Measurements from ENCODE around the gene GMPPA. TPM values are rescaled to one million over a fixed set of nuclear protein-coding genes. Genes with fewer than 3 reads are reported as not detected.

The GMPPA gene
- total RNA-seq, 1 donor from 2014 or later = 30.2 TPM

- Mint-ChIP-seq H3K27me3 (ENCODE audit: unreplicated experiment) (peaks cover 13% of the 10 kb centered on the region), H3K4me1 (ENCODE audit: unreplicated experiment) (peaks cover 2% of the 10 kb centered on the region), H3K4me3 (ENCODE audit: unreplicated experiment) (no peak overlapping the region), H3K27ac (ENCODE audit: unreplicated experiment) (no peak overlapping the region), H3K9me3 (ENCODE audit: unreplicated experiment) (no peaks in the 10 kb centered on the region), H3K36me3 (ENCODE audit: low read depth, unreplicated experiment) (peaks cover 3% of the 10 kb centered on the region)
- DNase-seq (ENCODE audit: low spot score) = no peak
- TF ChIP-seq, protein P1, sequence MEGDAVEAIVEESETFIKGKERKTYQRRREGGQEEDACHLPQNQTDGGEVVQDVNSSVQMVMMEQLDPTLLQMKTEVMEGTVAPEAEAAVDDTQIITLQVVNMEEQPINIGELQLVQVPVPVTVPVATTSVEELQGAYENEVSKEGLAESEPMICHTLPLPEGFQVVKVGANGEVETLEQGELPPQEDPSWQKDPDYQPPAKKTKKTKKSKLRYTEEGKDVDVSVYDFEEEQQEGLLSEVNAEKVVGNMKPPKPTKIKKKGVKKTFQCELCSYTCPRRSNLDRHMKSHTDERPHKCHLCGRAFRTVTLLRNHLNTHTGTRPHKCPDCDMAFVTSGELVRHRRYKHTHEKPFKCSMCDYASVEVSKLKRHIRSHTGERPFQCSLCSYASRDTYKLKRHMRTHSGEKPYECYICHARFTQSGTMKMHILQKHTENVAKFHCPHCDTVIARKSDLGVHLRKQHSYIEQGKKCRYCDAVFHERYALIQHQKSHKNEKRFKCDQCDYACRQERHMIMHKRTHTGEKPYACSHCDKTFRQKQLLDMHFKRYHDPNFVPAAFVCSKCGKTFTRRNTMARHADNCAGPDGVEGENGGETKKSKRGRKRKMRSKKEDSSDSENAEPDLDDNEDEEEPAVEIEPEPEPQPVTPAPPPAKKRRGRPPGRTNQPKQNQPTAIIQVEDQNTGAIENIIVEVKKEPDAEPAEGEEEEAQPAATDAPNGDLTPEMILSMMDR (IDR thresholded peaks at IDR 0.05; ENCODE audit: unreplicated experiment) = no peak
These were observed 36.3 kb upstream of the GMPPA start for GRCh38 chr2:219462349-219462748.

- Mint-ChIP-seq H3K9me3 (ENCODE audit: unreplicated experiment) (no peaks in the 10 kb centered on the region), H3K4me1 (ENCODE audit: unreplicated experiment) (peaks cover 2% of the 10 kb centered on the region), H3K27ac (ENCODE audit: unreplicated experiment) (no peak overlapping the region), H3K4me3 (ENCODE audit: unreplicated experiment) (no peak overlapping the region), H3K27me3 (ENCODE audit: unreplicated experiment) (peaks cover 8% of the 10 kb centered on the region), H3K36me3 (ENCODE audit: low read depth, unreplicated experiment) (peaks cover 3% of the 10 kb centered on the region)
- DNase-seq (ENCODE audit: low spot score) = no peak
- TF ChIP-seq, protein P1 (IDR thresholded peaks at IDR 0.05; ENCODE audit: unreplicated experiment) = no peak
These were observed 34.2 kb upstream of the GMPPA start for GRCh38 chr2:219464286-219465032.

- no peaks in the 10 kb centered on the region for H3K9me3 Mint-ChIP-seq (ENCODE audit: unreplicated experiment)
- no peak for DNase-seq (ENCODE audit: low spot score)
- TF ChIP-seq, protein P1 (IDR thresholded peaks at IDR 0.05; ENCODE audit: unreplicated experiment) = no peak
- H3K36me3 Mint-ChIP-seq (ENCODE audit: low read depth, unreplicated experiment) = peaks cover 3% of the 10 kb centered on the region
- peaks cover 10% of the 10 kb centered on the region for H3K27me3 Mint-ChIP-seq (ENCODE audit: unreplicated experiment)
- H3K4me1 Mint-ChIP-seq (ENCODE audit: unreplicated experiment) = no peaks in the 10 kb centered on the region
- no peak overlapping the region for H3K27ac Mint-ChIP-seq (ENCODE audit: unreplicated experiment)
- H3K4me3 Mint-ChIP-seq (ENCODE audit: unreplicated experiment) = no peak overlapping the region
These were observed 32.8 kb upstream of the GMPPA start for GRCh38 chr2:219465659-219466561.

DNA sequence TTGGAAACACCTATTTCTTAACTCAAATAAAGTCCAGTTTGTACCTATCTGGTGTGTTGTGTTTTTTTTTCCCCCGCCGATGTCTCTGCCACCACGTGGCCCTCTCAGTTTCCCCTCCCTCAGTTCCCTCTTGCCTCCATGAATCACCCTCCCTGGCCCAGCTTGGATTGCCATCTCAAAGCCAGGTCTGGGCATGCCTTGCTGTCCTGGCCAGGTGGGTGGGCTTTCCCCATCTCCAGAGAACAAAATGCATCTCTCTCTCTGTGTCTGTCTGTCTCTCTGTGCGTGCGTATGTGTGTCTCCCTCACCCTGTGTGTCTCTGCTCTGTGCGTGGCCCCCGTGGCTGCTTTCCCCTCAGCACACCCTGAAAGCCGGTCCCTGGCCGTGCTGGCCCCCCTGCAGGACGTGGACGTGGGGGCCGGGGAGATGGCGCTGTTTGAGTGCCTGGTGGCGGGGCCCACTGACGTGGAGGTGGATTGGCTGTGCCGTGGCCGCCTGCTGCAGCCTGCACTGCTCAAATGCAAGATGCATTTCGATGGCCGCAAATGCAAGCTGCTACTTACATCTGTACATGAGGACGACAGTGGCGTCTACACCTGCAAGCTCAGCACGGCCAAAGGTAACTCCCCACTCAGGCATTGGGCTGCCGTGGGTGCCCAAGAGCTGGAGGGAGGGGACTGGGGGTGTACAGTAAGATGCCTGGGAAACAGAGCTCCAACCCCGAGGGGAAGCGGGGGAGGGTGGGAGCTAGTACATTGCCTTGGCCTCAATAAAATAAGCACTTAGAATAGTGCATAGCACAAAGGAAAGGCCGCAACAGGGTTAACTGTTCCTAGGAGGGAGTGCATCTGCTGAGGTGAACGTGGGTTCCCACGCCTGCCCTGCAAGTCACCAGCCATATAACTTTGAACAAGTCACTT, 31.6 kb upstream of the GMPPA start:
- H3K4me3 Mint-ChIP-seq (ENCODE audit: unreplicated experiment) = no peak overlapping the region

More for the DNA sequence above, 31.6 kb upstream of the GMPPA start:
- DNase-seq (ENCODE audit: low spot score) = no peak
- peaks cover 3% of the 10 kb centered on the region for H3K36me3 Mint-ChIP-seq (ENCODE audit: low read depth, unreplicated experiment)
- TF ChIP-seq, protein P1 (IDR thresholded peaks at IDR 0.05; ENCODE audit: unreplicated experiment) = no peak
- H3K4me1 Mint-ChIP-seq (ENCODE audit: unreplicated experiment) = no peaks in the 10 kb centered on the region
- no peaks in the 10 kb centered on the region for H3K9me3 Mint-ChIP-seq (ENCODE audit: unreplicated experiment)
- H3K27ac Mint-ChIP-seq (ENCODE audit: unreplicated experiment) = peak overlapping the region; percentile 1
- H3K27me3 Mint-ChIP-seq (ENCODE audit: unreplicated experiment) = peaks cover 14% of the 10 kb centered on the region
